Osteocyte (in vitro differentiated cells): ENCODE measurements around the gene ACAP2. TPM values are rescaled to one million over a fixed set of nuclear protein-coding genes. Genes with fewer than 3 reads are reported as not detected.
A peak's percentile ranks its signal among the peaks of the same experiment; 100 is the strongest.
"Not testable (repeated sequence)": the region's sequence is repeated elsewhere in the genome, so short reads cannot be mapped to it uniquely, and the experiment has no call there.

ENCODE experiments used
- DNase-seq: peaks from one replicate; pipeline ENCODE4 v3.0.0; 2021; ENCODE audit warnings: mixed read lengths; ENCODE audit not compliant: unreplicated experiment; ENCODE audit errors: extremely low spot score
- H3K27ac Mint-ChIP-seq: one replicate; pipeline ENCODE4 v1.8.0; 2021; ENCODE audit warnings: mild to moderate bottlenecking, mixed read lengths; ENCODE audit not compliant: unreplicated experiment
- H3K27me3 Mint-ChIP-seq: one replicate; pipeline ENCODE4 v1.8.0; 2021; ENCODE audit warnings: mixed read lengths; ENCODE audit not compliant: unreplicated experiment
- H3K36me3 Mint-ChIP-seq: one replicate; pipeline ENCODE4 v1.8.0; 2021; ENCODE audit warnings: mixed read lengths; ENCODE audit not compliant: unreplicated experiment
- H3K4me1 Mint-ChIP-seq: one replicate; pipeline ENCODE4 v1.8.0; 2021; ENCODE audit warnings: mixed read lengths; ENCODE audit not compliant: unreplicated experiment
- H3K4me3 Mint-ChIP-seq: one replicate; pipeline ENCODE4 v1.8.0; 2021; ENCODE audit warnings: mild to moderate bottlenecking, moderate library complexity, mixed read lengths; ENCODE audit not compliant: unreplicated experiment
- H3K9me3 Mint-ChIP-seq: one replicate; pipeline ENCODE4 v1.8.0; 2021; ENCODE audit warnings: mixed read lengths; ENCODE audit not compliant: unreplicated experiment
- total RNA-seq: library from RNA; stranded (reverse); gene quantifications from 2 replicates; pipeline ENCODE4 v1.2.1, GENCODE V29; 2021
- TF ChIP-seq, protein P1 (sequence below): fragments of 200-600 bp; sonication (generic); IDR thresholded peaks from 2 replicates; pipeline ENCODE4 v1.5.0; 2021; ENCODE audit warnings: antibody characterized with exemption, mild to moderate bottlenecking, moderate library complexity

The ACAP2 gene
- total RNA-seq, 1 donor from 2014 or later: 55.1 TPM

DNA sequence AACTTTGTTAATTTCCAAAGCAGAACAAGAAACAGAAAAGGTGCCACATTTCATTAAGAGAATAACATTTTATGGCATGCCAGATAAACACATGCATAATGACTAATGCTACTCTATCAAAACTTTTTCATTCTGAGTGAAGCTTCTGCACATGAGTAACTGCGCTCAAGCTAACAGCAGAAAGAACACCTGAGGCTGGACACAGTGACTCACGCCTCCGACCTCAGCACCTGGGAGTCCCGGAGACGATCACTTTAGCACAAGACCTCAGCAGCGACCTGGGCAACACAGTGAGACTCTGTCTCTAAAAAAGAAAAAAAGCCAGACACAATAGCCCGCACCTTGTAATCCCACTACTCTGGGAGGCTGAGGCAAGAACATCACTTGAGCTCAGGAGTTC is 70.6 kb downstream of the ACAP2 start:
- Mint-ChIP-seq H3K27me3 (no peaks in the 10 kb centered on the region), H3K9me3 (no peaks in the 10 kb centered on the region), H3K4me3 (no peak overlapping the region), H3K4me1 (no peaks in the 10 kb centered on the region), H3K36me3 (peaks cover 13% of the 10 kb centered on the region), H3K27ac (no peak overlapping the region)
- TF ChIP-seq, protein P1, sequence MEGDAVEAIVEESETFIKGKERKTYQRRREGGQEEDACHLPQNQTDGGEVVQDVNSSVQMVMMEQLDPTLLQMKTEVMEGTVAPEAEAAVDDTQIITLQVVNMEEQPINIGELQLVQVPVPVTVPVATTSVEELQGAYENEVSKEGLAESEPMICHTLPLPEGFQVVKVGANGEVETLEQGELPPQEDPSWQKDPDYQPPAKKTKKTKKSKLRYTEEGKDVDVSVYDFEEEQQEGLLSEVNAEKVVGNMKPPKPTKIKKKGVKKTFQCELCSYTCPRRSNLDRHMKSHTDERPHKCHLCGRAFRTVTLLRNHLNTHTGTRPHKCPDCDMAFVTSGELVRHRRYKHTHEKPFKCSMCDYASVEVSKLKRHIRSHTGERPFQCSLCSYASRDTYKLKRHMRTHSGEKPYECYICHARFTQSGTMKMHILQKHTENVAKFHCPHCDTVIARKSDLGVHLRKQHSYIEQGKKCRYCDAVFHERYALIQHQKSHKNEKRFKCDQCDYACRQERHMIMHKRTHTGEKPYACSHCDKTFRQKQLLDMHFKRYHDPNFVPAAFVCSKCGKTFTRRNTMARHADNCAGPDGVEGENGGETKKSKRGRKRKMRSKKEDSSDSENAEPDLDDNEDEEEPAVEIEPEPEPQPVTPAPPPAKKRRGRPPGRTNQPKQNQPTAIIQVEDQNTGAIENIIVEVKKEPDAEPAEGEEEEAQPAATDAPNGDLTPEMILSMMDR: no peak
- no peak for DNase-seq

DNA sequence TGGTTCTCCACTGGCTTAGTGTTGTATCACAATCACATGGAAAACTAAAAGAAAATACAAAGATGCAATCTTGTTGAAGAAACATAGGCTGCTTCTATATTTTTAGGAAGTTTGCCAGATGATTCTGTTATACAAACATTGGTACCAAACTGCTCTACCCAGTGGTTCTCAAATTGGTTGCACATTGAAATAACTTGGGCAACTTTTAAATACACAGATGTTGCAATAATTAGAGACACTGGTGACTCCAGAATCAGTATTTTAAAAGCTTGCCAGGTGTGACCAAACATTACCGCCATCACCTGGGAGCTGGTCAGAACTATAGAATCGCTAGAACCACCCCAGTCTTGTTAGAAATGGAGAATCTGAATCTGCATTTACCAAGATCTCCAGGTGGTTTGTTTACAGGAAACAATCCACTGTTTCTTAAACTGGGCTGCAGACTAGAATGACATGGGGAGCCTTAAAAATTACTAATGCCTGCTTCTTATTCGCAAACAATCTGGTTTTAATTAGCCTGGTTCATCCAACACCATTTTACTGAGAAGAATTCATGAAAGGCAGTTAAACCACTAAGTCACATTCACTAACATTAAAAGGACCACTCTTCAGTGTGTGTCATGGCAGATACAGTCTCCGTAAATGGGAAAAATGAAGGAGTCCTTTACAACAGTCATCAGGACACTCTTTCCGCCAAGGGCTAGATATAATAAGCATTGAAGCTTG is 76.5 kb downstream of the ACAP2 start:
- peaks cover 13% of the 10 kb centered on the region for H3K9me3 Mint-ChIP-seq
- no peaks in the 10 kb centered on the region for H3K27me3 Mint-ChIP-seq
- no peak for DNase-seq
- TF ChIP-seq, protein P1: no peak
- H3K4me1 Mint-ChIP-seq: peaks cover 10% of the 10 kb centered on the region
- H3K36me3 Mint-ChIP-seq: peaks cover 27% of the 10 kb centered on the region
- no peak overlapping the region for H3K4me3 Mint-ChIP-seq
- H3K27ac Mint-ChIP-seq: peak overlapping the region; percentile 29

DNA sequence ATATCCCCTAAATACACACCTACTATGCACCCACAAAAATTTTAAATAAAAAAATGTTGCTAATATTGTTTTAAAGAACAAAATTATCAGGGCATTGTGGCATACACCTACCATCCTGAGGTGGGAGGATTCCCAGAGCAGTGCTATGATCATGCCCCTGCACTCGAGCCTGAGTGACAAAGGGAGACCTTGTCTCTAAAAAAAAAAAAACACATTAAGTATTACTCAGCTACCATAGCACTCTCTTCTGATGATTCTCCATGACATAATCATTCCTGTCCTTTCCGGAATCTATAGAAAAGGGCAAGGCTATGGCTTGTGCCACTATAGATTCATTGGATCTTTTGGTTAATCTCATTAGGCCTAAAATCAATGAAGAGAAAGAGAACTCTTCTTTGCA is 77.4 kb downstream of the ACAP2 start:
- Mint-ChIP-seq H3K9me3 (peaks cover 13% of the 10 kb centered on the region), H3K27ac (no peak overlapping the region), H3K27me3 (no peaks in the 10 kb centered on the region), H3K4me1 (peaks cover 10% of the 10 kb centered on the region), H3K36me3 (peaks cover 26% of the 10 kb centered on the region), H3K4me3 (no peak overlapping the region)
- TF ChIP-seq, protein P1: no peak
- no peak for DNase-seq

DNA sequence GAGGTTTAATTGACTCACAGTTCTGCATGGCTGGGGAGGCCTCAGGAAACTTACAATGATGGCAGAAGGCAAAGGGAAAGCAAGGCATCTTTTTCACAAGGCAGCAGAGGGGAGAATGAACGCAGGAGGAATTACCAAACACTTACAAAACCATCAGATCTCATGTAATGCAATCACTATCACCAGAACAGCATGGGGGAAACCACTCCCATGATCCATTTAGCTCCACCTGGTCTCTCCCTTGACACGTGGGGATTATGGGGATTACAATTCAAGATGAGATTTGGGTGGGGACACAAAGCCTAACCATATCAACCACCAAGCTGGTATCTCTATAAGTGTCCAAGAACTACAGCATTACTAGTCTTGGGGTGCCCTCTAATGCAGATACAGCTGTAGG is 85.0 kb downstream of the ACAP2 start:
- H3K4me1 Mint-ChIP-seq: peaks cover 14% of the 10 kb centered on the region
- H3K27me3 Mint-ChIP-seq, H3K36me3 Mint-ChIP-seq, H3K4me3 Mint-ChIP-seq, DNase-seq, H3K9me3 Mint-ChIP-seq: not testable (repeated sequence)
- peak overlapping the region; percentile 6 for H3K27ac Mint-ChIP-seq

DNA sequence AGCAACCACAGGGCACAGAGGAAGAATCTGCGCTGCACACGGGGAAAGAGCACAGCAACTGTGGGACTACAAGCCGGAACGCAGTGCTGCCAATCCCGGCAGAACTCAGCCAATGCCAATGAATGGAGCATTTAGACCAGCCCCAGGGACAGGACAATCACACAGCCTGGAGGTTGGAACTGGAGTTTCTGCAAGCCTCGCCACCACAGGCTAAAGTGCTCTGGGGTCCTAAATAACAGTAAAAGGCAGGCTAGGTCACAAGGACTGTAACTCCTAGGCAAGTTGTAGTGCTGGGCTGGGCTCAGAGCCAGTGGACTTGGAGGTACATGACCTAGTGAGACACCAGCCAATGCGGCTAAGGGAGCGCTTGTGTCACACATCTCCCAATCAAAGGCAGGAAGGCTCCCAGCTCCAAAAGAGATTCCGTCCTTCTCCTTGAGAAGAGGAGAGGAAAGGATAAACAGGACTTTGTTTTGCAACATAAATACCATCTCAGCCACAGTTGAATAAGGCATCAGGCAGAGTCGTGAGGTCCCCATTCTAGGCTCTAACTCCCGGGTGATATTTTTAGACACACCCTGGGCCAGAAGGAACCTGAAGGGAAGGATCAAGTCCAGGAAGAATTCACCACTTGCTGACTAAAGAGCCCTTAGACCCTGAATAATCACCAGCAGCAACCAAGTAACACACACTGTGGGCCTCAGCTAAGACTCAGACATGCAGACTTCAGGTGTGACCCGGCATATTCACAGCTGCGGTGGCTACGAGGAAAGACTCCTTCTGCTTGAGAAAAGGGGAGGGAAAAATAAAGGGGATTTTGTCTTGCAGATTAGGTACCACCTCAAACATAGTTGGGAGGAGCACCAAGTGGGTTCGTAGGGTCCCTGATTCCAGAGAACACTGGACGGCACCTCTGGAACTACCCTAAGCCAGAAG is 86.4 kb downstream of the ACAP2 start:
- no peak overlapping the region for H3K4me3 Mint-ChIP-seq
- H3K36me3 Mint-ChIP-seq: peaks cover 8% of the 10 kb centered on the region
- H3K4me1 Mint-ChIP-seq: peaks cover 19% of the 10 kb centered on the region
- H3K9me3 Mint-ChIP-seq: peaks cover 5% of the 10 kb centered on the region
- DNase-seq: no peak
- no peaks in the 10 kb centered on the region for H3K27me3 Mint-ChIP-seq
- TF ChIP-seq, protein P1: no peak
- H3K27ac Mint-ChIP-seq: no peak overlapping the region

DNA sequence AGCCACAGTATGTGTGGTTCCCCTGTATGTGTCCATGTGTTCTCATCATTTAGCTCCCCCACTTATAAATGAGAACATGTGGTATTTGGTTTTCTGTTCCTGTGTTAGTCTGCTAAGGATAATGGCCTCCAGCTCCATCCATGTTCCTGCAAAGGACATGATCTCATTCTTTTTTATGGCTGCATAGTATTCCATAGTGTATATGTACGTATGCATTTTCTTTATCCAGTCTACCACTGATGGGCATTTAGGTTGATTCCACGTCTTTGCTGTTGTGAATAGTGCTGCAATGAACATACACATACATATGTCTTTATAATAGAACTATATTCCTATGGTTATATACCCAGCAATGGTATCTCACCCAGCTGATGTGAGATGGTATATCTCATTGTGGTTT is 88.8 kb downstream of the ACAP2 start:
- H3K4me3 Mint-ChIP-seq, H3K9me3 Mint-ChIP-seq, DNase-seq, H3K27me3 Mint-ChIP-seq: not testable (repeated sequence)
- peaks cover 10% of the 10 kb centered on the region for H3K36me3 Mint-ChIP-seq
- H3K4me1 Mint-ChIP-seq: peaks cover 24% of the 10 kb centered on the region
- H3K27ac Mint-ChIP-seq: peak overlapping the region; percentile 91
